HEK293T (cell line): ENCODE measurements around the gene WWOX.

ENCODE experiments used
- CTCF ChIA-PET: fragments of 350-600 bp; formaldehyde crosslinking; extraction: SDS; loops from one replicate; lab custom pipeline; 2021; ENCODE audit warnings: antibody characterized with exemption, inconsistent platforms; lab: Yijun Ruan, JAX
- POLR2A ChIA-PET: fragments of 350-600 bp; formaldehyde crosslinking; extraction: SDS; loops from one replicate; lab custom pipeline; 2020; ENCODE audit warnings: antibody characterized with exemption, inconsistent platforms; lab: Yijun Ruan, JAX
- DNase-seq: peaks from one replicate; pipeline ENCODE4 v3.0.0; 2012; ENCODE audit warnings: mixed read lengths; ENCODE audit errors: extremely low spot score
- ARNT ChIP-seq: fragments of 450-650 bp; IDR thresholded peaks from 2 replicates; pipeline ENCODE4 v1.6.1; 2017; ENCODE audit warnings: mild to moderate bottlenecking
- BHLHE40 ChIP-seq: fragments of 450-650 bp; IDR thresholded peaks from 2 replicates; pipeline ENCODE4 v1.6.1; 2016; ENCODE audit warnings: mild to moderate bottlenecking, moderate library complexity, borderline replicate concordance
- CTBP1 ChIP-seq: fragments of 450-650 bp; IDR thresholded peaks from 2 replicates; pipeline ENCODE4 v1.6.1; 2016; ENCODE audit warnings: borderline replicate concordance
- ELF4 ChIP-seq: fragments of 450-650 bp; IDR thresholded peaks from 2 replicates; pipeline ENCODE4 v1.6.1; 2017; ENCODE audit warnings: antibody characterized with exemption
- FOXA1 ChIP-seq: fragments of 450-650 bp; IDR thresholded peaks from 2 replicates; pipeline ENCODE4 v1.6.1; 2016; ENCODE audit warnings: mild to moderate bottlenecking
- FOXK2 ChIP-seq: fragments of 450-650 bp; IDR thresholded peaks from 2 replicates; pipeline ENCODE4 v1.6.1; 2016; ENCODE audit warnings: mild to moderate bottlenecking
- FOXM1 ChIP-seq: fragments of 450-650 bp; IDR thresholded peaks from 2 replicates; pipeline ENCODE4 v1.6.1; 2017; ENCODE audit warnings: mild to moderate bottlenecking, borderline replicate concordance
- HDGF ChIP-seq: fragments of 450-650 bp; IDR thresholded peaks from 2 replicates; pipeline ENCODE4 v1.6.1; 2017; ENCODE audit warnings: antibody characterized with exemption, borderline replicate concordance
- L3MBTL2 ChIP-seq: fragments of 450-650 bp; conservative IDR thresholded peaks from 2 replicates; pipeline ENCODE4 v1.6.1; 2016; ENCODE audit warnings: mild to moderate bottlenecking
- LEF1 ChIP-seq: fragments of 450-650 bp; IDR thresholded peaks from 2 replicates; pipeline ENCODE4 v1.6.1; 2017; ENCODE audit warnings: mild to moderate bottlenecking, borderline replicate concordance
- NFRKB ChIP-seq: fragments of 450-650 bp; IDR thresholded peaks from 2 replicates; pipeline ENCODE4 v1.6.1; 2016; ENCODE audit warnings: mild to moderate bottlenecking, moderate library complexity
- SP1 ChIP-seq: fragments of 450-650 bp; IDR thresholded peaks from 2 replicates; pipeline ENCODE4 v1.6.1; 2017
- SUZ12 ChIP-seq: fragments of 450-650 bp; IDR thresholded peaks from 2 replicates; pipeline ENCODE4 v1.6.1; 2016; ENCODE audit warnings: mild to moderate bottlenecking
- TARDBP ChIP-seq: fragments of 450-650 bp; IDR thresholded peaks from 2 replicates; pipeline ENCODE4 v1.6.1; 2016
- ZNF384 ChIP-seq: fragments of 450-650 bp; IDR thresholded peaks from 2 replicates; pipeline ENCODE4 v1.6.1; 2016
- TF ChIP-seq, protein P1 (sequence below): fragments of 450-650 bp; IDR thresholded peaks from 2 replicates; pipeline ENCODE4 v1.6.1; 2016

WWOX gene

DNA sequence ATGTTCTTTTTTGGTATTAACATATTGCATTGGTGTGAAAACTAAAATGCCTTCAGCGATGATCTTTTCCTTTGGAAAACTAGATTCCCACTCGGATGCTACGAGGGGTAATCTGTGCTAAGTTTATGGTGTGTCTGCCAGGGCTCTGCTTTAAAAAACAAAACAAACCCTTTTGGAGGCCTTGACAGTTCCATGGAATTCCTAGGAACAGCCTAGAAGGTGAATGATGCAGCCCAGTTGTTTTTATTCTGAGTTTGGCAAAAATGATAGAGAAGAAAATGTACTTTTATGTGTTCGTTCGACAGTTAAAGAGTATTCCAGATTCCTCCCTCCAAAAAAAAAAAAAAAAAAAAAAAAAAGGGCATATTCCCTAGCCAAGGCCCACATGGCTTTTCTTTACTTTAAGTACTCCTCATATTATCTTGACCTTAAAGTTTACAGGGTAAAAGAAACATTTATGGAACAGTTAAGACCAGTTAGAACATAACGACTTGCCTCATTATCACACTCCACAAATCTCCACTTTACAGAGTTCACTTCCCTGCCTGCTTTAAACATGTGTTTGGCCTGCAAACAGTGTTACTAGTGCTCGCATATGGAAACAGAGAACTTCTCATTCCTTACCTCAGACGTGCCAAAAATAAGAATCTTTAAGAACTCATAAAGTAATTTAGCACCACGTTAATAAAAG is 159.1 kb downstream of the WWOX start:
- TF ChIP-seq, protein P1, sequence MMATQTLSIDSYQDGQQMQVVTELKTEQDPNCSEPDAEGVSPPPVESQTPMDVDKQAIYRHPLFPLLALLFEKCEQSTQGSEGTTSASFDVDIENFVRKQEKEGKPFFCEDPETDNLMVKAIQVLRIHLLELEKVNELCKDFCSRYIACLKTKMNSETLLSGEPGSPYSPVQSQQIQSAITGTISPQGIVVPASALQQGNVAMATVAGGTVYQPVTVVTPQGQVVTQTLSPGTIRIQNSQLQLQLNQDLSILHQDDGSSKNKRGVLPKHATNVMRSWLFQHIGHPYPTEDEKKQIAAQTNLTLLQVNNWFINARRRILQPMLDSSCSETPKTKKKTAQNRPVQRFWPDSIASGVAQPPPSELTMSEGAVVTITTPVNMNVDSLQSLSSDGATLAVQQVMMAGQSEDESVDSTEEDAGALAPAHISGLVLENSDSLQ = peak; percentile 66
- TF ChIP-seq FOXA1 (no peak), ZNF384 (peak; percentile 95), HDGF (no peak), CTBP1 (peak; percentile 37; the same call in 1 of the 2 replicates), LEF1 (no peak), L3MBTL2 (no peak; the same call in 1 of the 2 replicates)
- CTCF ChIA-PET = no interaction called here
- peak; percentile 18 for DNase-seq
- POLR2A ChIA-PET = no interaction called here

DNA sequence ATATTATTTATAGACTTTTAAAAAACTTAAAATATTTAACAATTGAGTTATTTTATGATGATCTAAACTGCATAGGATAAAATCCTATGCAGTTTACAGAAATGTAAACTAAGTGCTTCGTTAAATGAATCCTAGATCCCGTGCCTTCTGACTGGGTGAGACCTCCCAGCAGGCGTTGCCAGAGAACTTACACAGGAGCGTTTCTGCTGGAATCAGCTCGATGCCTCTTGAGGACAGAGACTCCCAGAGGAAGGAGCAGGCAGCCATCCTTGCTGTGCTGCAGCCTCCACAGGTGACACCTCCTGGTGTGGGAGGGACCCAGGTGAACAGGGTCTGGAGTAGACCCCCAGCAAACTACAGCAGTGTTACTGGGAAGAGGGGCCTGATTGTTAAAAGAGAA is 160.4 kb downstream of the WWOX start:
- TF ChIP-seq FOXK2 (no peak), L3MBTL2 (no peak), ELF4 (no peak), SUZ12 (no peak), SP1 (no peak), CTBP1 (no peak), FOXA1 (no peak), HDGF (no peak), LEF1 (no peak), TARDBP (no peak), NFRKB (no peak), FOXM1 (no peak), ZNF384 (no peak), ARNT (no peak), BHLHE40 (no peak)
- TF ChIP-seq, protein P1 = no peak
- no peak for DNase-seq
- CTCF ChIA-PET = no interaction called here
- POLR2A ChIA-PET = no interaction called here

DNA sequence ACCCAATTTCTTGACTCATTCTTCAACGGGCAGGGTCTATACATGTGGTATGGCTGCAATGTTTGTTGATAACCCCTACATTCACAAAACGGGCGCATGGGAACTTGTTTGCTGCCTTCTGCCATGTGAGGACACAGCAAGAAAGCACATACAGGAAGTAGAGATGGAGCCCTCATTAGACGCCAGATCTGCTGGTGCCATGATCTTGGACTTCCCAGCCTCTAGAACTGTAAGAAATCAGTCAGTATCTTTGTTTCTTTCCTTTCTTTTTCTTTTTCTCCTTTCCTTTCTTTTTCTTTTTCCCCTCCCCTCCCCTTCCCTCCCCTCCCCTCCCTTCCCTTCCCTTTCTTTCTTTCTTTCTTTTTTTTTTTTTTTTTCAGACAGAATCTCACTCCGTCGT is 165.2 kb downstream of the WWOX start:
- DNase-seq = no peak
- CTCF ChIA-PET = no interaction called here
- POLR2A ChIA-PET = no interaction called here
- TF ChIP-seq NFRKB (no peak), ELF4 (no peak), FOXM1 (no peak), TARDBP (no peak), SUZ12 (no peak), HDGF (no peak), ZNF384 (no peak), LEF1 (no peak), BHLHE40 (no peak), ARNT (no peak), L3MBTL2 (no peak), FOXA1 (no peak), FOXK2 (no peak)
- TF ChIP-seq, protein P1 = no peak

DNA sequence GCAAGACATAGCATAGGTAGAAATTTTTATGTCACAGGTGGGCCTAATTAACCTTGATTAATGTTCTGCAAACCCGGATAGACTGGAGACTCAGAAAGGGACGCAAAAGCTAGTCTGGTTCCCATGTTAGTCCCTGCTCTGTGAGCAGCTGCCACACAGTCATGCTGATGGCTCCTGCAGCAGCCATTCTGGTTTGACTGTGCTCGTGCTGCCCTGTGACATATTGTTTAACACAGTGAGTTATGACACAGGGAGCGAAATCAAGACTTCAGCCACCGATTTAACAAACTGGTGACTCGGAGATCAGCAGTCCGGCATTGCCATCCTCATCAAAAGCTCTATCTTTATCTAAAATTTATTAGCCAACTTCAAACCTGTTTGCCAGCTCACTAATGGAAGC is 169.8 kb downstream of the WWOX start:
- CTCF ChIA-PET = interaction anchor here (1.1 kb wide), 1 partner anchor 16 kb away, joined by 4 read pairs; no protein-coding TSS in a partner anchor
- no peak for DNase-seq
- TF ChIP-seq FOXM1 (no peak), HDGF (no peak), ZNF384 (no peak), ELF4 (no peak), LEF1 (no peak), L3MBTL2 (no peak), ARNT (no peak), TARDBP (no peak), CTBP1 (no peak), FOXK2 (no peak), BHLHE40 (no peak), FOXA1 (no peak), SP1 (no peak)
- TF ChIP-seq, protein P1 = no peak
- POLR2A ChIA-PET = no interaction called here

DNA sequence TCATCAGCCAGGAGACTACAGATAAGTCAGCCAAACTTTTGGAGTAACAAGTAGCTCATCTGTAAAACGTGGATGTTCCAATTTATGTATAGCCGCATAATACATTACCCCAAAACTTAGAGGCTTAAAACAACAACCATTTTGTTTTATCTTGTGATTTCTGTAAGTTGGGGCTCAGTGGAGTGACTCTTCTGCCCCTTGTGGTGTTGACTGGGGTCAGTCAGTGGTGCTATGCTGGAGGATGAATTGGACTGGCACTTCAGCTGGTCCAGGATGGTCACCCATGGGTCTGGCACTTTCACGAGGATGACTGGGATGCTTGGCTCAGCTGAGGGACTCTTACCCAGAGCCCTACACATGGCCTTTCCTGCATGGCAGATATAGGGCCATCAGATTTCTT is 172.5 kb downstream of the WWOX start:
- ChIA-PET POLR2A (no interaction called here), CTCF (no interaction called here)
- DNase-seq = no peak
- TF ChIP-seq, protein P1 = no peak
- no peak for TF ChIP-seq ZNF384
- TF ChIP-seq LEF1 = no peak
